Neural cell (in vitro differentiated cells): ENCODE measurements around the gene PDPN. TPM values are rescaled to one million over a fixed set of nuclear protein-coding genes. Genes with fewer than 3 reads are reported as not detected.

ENCODE experiments used
- H2AFZ ChIP-seq: fragments of 200-600, 300-800 bp; sonication (generic), shearing (Covaris generic); 2 replicates; pipeline ENCODE4 v1.6.0; 2014; ENCODE audit warnings: low read depth, mild to moderate bottlenecking, antibody characterized with exemption, low read length, moderate library complexity
- H3F3A ChIP-seq: fragments of 200-600 bp; shearing (Covaris generic); 2 replicates; pipeline ENCODE4 v1.6.1; 2016; ENCODE audit warnings: mild to moderate bottlenecking, moderate library complexity, mixed read lengths, antibody characterized with exemption, low read length; ENCODE audit not compliant: insufficient read depth, poor library complexity, severe bottlenecking
- H3K27ac ChIP-seq: fragments of 200-600, 300-800 bp; sonication (generic), shearing (Covaris generic); 2 replicates; pipeline ENCODE4 v1.5.1; 2014; ENCODE audit warnings: mild to moderate bottlenecking, low read length, moderate library complexity
- H3K27me3 ChIP-seq: fragments of 300-800, 200-600 bp; sonication (generic), shearing (Covaris generic); 2 replicates; pipeline ENCODE4 v1.6.0; 2014; ENCODE audit warnings: mild to moderate bottlenecking, low read depth, low read length, moderate library complexity; ENCODE audit not compliant: insufficient read depth
- H3K36me3 ChIP-seq: fragments of 300-800, 200-600 bp; sonication (generic), shearing (Covaris generic); 2 replicates; pipeline ENCODE4 v1.5.1; 2014; ENCODE audit warnings: mild to moderate bottlenecking, antibody characterized with exemption, low read length, moderate library complexity; ENCODE audit not compliant: insufficient read depth
- H3K4me2 ChIP-seq: fragments of 300-800, 200-600 bp; sonication (generic), shearing (Covaris generic); 2 replicates; pipeline ENCODE4 v1.6.0; 2014; ENCODE audit warnings: mild to moderate bottlenecking, low read length
- H3K4me3 ChIP-seq: fragments of 300-800, 200-600 bp; sonication (generic), shearing (Covaris generic); 2 replicates; pipeline ENCODE4 v1.5.1; 2014; ENCODE audit warnings: mild to moderate bottlenecking, low read length, moderate library complexity
- H3K79me2 ChIP-seq: fragments of 200-600 bp; shearing (Covaris generic); replicated peaks from 2 replicates; pipeline ENCODE4 v1.6.0; 2014; ENCODE audit warnings: mild to moderate bottlenecking, low read length, moderate library complexity; ENCODE audit not compliant: insufficient read depth
- H3K9ac ChIP-seq: fragments of 300-800, 200-600 bp; sonication (generic), shearing (Covaris generic); 2 replicates; pipeline ENCODE4 v1.6.1; 2016; ENCODE audit warnings: mild to moderate bottlenecking, low read length, mixed read lengths
- H3K9me2 ChIP-seq: fragments of 200-600 bp; shearing (Covaris generic); 2 replicates; pipeline ENCODE4 v1.6.1; 2016; ENCODE audit warnings: mild to moderate bottlenecking, low read length, mixed read lengths; ENCODE audit not compliant: insufficient read depth
- H3K9me3 ChIP-seq: fragments of 200-600, 300-800 bp; sonication (generic), shearing (Covaris generic); 2 replicates; pipeline ENCODE4 v1.6.1; 2016; ENCODE audit warnings: mild to moderate bottlenecking, mixed run types, low read length, moderate library complexity, mixed read lengths
- H4K20me1 ChIP-seq: fragments of 200-600 bp; shearing (Covaris generic); 2 replicates; pipeline ENCODE4 v1.6.1; 2016; ENCODE audit warnings: mild to moderate bottlenecking, mixed run types; ENCODE audit not compliant: insufficient read depth
- CTCF ChIP-seq: fragments of 450-650 bp; IDR thresholded peaks from 2 replicates; pipeline ENCODE4 v1.5.1; 2014; ENCODE audit warnings: antibody characterized with exemption, mild to moderate bottlenecking, moderate library complexity; ENCODE audit not compliant: poor library complexity, severe bottlenecking
- EP300 ChIP-seq: fragments of 450-650 bp; conservative IDR thresholded peaks from 2 replicates; pipeline ENCODE4 v1.6.1; 2014; ENCODE audit warnings: antibody characterized with exemption, mild to moderate bottlenecking, moderate library complexity; ENCODE audit not compliant: poor library complexity, severe bottlenecking
- EZH2 ChIP-seq: fragments of 200-600, 300-800 bp; shearing (Covaris generic), sonication (generic); IDR thresholded peaks from 2 replicates; pipeline ENCODE4 v1.6.1; 2014; ENCODE audit warnings: antibody characterized with exemption, low read length, borderline replicate concordance, mild to moderate bottlenecking; ENCODE audit not compliant: insufficient read depth, poor library complexity, severe bottlenecking
- MXI1 ChIP-seq: fragments of 450-650 bp; conservative IDR thresholded peaks from 2 replicates; pipeline ENCODE4 v1.6.1; 2014; ENCODE audit warnings: antibody characterized with exemption, mild to moderate bottlenecking; ENCODE audit not compliant: poor library complexity, severe bottlenecking
- POLR2AphosphoS5 ChIP-seq: IDR thresholded peaks from 2 replicates; pipeline ENCODE4 v1.6.1; 2012
- RAD21 ChIP-seq: fragments of 450-650 bp; conservative IDR thresholded peaks from 2 replicates; pipeline ENCODE4 v1.6.1; 2014; ENCODE audit warnings: antibody characterized with exemption, mild to moderate bottlenecking, moderate library complexity
- REST ChIP-seq: IDR thresholded peaks from 2 replicates; pipeline ENCODE4 v1.6.1; 2012; ENCODE audit warnings: borderline replicate concordance
- SMC3 ChIP-seq: fragments of 450-650 bp; conservative IDR thresholded peaks from 2 replicates; pipeline ENCODE4 v1.6.1; 2014; ENCODE audit warnings: antibody characterized with exemption, mild to moderate bottlenecking, moderate library complexity; ENCODE audit not compliant: poor library complexity
- TAF1 ChIP-seq: IDR thresholded peaks from 2 replicates; pipeline ENCODE4 v1.6.1; 2012; ENCODE audit warnings: low read depth
- polyA minus RNA-seq: library from RNA; depleted of rRNA, polyadenylated mRNA; stranded (reverse); fragments of >200 nt; gene quantifications from 2 replicates; pipeline ENCODE4 v1.2.3, GENCODE V29; 2014
- polyA plus RNA-seq: library from polyadenylated mRNA; depleted of rRNA; stranded (reverse); fragments of >200 nt; gene quantifications from 2 replicates; pipeline ENCODE4 v1.2.3, GENCODE V29; 2014

Gene PDPN
- polyA plus RNA-seq (0.16 and 0.63 TPM in 2 replicates), polyA minus RNA-seq (0.58 TPM in 1 of 2 replicates, not detected in the other)

GRCh38 chr1:13583595-13583965, at the start of gene PDPN:
TSS of gene PDPN (plus strand) at chr1:13583832. CDS start at chr1:13584034, 202 bp downstream.
- no peaks in the 10 kb centered on the region for H3K9me3 ChIP-seq
- H2AFZ ChIP-seq, result no peak within 1 kb of the TSS
- no peak within 1 kb of the TSS for H3K27ac ChIP-seq
- no peaks in the 10 kb centered on the region for H3K79me2 ChIP-seq
- H4K20me1 ChIP-seq, result no peaks in the 10 kb centered on the region
- H3K9me2 ChIP-seq, result no peaks in the 10 kb centered on the region
- H3K27me3 ChIP-seq, result peaks cover 38% of the 10 kb centered on the region
- no peaks in the 10 kb centered on the region for H3K36me3 ChIP-seq
- no peaks in the 10 kb centered on the region for H3F3A ChIP-seq
- TF ChIP-seq REST (no peak), TAF1 (no peak), EZH2 (no peak), EP300 (no peak)
- H3K4me3 ChIP-seq, result peak within 1 kb of the TSS; percentile 51
- no peak within 1 kb of the TSS for H3K4me2 ChIP-seq
- H3K9ac ChIP-seq, result no peak within 1 kb of the TSS

- Histone ChIP-seq H3K36me3 (no peaks in the 10 kb centered on the region), H3K27me3 (no peaks in the 10 kb centered on the region), H3K4me2 (no peak overlapping the region), H3K4me3 (no peak overlapping the region), H3K27ac (no peak overlapping the region), H4K20me1 (no peaks in the 10 kb centered on the region), H2AFZ (no peak overlapping the region), H3F3A (no peaks in the 10 kb centered on the region), H3K79me2 (no peaks in the 10 kb centered on the region), H3K9ac (no peak overlapping the region), H3K9me2 (no peaks in the 10 kb centered on the region), H3K9me3 (no peaks in the 10 kb centered on the region)
- no peak for TF ChIP-seq EZH2
- TF ChIP-seq MXI1, result no peak
- no peak for TF ChIP-seq TAF1
- TF ChIP-seq CTCF, result no peak
- TF ChIP-seq RAD21, result no peak
- TF ChIP-seq REST, result no peak
- TF ChIP-seq SMC3, result no peak
- TF ChIP-seq EP300, result no peak
- no peak for TF ChIP-seq POLR2AphosphoS5
These were observed 48.4 kb upstream of the PDPN start for GRCh38 chr1:13535227-13535626.
